CD4-positive, alpha-beta T cell treated with Interleukin-21 for 1 hour (primary cell): Measurements from ENCODE around the gene LCE3A.
"Not testable (repeated sequence)": the region's sequence is repeated elsewhere in the genome, so short reads cannot be mapped to it uniquely, and the experiment has no call there.

ENCODE experiments used
- DNase-seq: peaks from one replicate; pipeline ENCODE4 v3.0.0-alpha.2; 2020

The LCE3A gene

GRCh38 chr1:152622803-152623202, at the start of gene LCE3A:
LCE3A (minus strand) TSS chr1:152623103; CDS start chr1:152623103, 0 bp downstream.
- DNase-seq, result no peak

- no peak for DNase-seq
These were observed 44.7 kb upstream of the LCE3A start for GRCh38 chr1:152667648-152668047.

- not testable (repeated sequence) for DNase-seq
These were observed 43.3 kb upstream of the LCE3A start for GRCh38 chr1:152666171-152666570.

GRCh38 chr1:152663098-152663497, 40.2 kb upstream of the LCE3A start, which contains the start of gene LCE2D:
LCE2D (plus strand) TSS chr1:152663380; CDS start chr1:152664106, 726 bp downstream.
- no peak for DNase-seq

- DNase-seq, result no peak
These were observed 35.7 kb upstream of the LCE3A start for GRCh38 chr1:152658649-152659048.

- DNase-seq, result no peak
These were observed 34.8 kb upstream of the LCE3A start for GRCh38 chr1:152657677-152658076.

- DNase-seq, result no peak
These were observed 33.6 kb upstream of the LCE3A start for GRCh38 chr1:152656459-152656858.

- DNase-seq, result peak; percentile 44
These were observed 31.2 kb upstream of the LCE3A start for GRCh38 chr1:152654110-152654509.

- no peak for DNase-seq
These were observed 23.8 kb upstream of the LCE3A start for GRCh38 chr1:152646656-152647055.

GRCh38 chr1:152645146-152645545, 22.2 kb upstream of the LCE3A start:
- DNase-seq, result no peak

GRCh38 chr1:152643945-152644344, 21.0 kb upstream of the LCE3A start:
- DNase-seq, result no peak

- DNase-seq, result no peak
These were observed 17.4 kb upstream of the LCE3A start for GRCh38 chr1:152640351-152640750.

- DNase-seq, result no peak
These were observed 7.7 kb upstream of the LCE3A start for GRCh38 chr1:152630596-152630995.

- no peak for DNase-seq
These were observed 3.8 kb upstream of the LCE3A start for GRCh38 chr1:152626744-152627143.

- DNase-seq, result no peak
These were observed 421 bp upstream of the LCE3A start for GRCh38 chr1:152623203-152623844.

- DNase-seq, result no peak
These were observed 910 bp downstream of the LCE3A start for GRCh38 chr1:152621993-152622392.

- no peak for DNase-seq
These were observed 9.4 kb downstream of the LCE3A start, which contains the start of gene LCE3B for GRCh38 chr1:152613511-152613910. LCE3B (plus strand) TSS chr1:152613811; CDS start chr1:152613811, 0 bp downstream.

GRCh38 chr1:152599934-152600333, 23.0 kb downstream of the LCE3A start, which contains the start of gene LCE3C:
LCE3C (plus strand) TSS chr1:152600234; CDS start chr1:152600732, 498 bp downstream.
- no peak for DNase-seq

- DNase-seq, result no peak
These were observed 25.9 kb downstream of the LCE3A start for GRCh38 chr1:152596986-152597385.

GRCh38 chr1:152585586-152585985, 37.3 kb downstream of the LCE3A start:
- no peak for DNase-seq

- no peak for DNase-seq
These were observed 40.3 kb downstream of the LCE3A start for GRCh38 chr1:152582647-152583046.

- no peak for DNase-seq
These were observed 42.5 kb downstream of the LCE3A start, which contains the start of gene LCE3D for GRCh38 chr1:152580433-152580832. LCE3D (minus strand) TSS chr1:152580516; CDS start chr1:152579936, 580 bp downstream.

- not testable (repeated sequence) for DNase-seq
These were observed 43.4 kb downstream of the LCE3A start for GRCh38 chr1:152579526-152579925.

GRCh38 chr1:152577168-152577567, 45.7 kb downstream of the LCE3A start:
- DNase-seq, result no peak
